Body of pancreas (tissue), 4 donors: ENCODE measurements around the gene RNF166.

Experiments
- POLR2A ChIP-seq, 3 donors: fragments of 450-650 bp; IDR thresholded peaks; one replicate each; pipeline ENCODE4 v1.6.1; 2016; ENCODE audit warnings: antibody characterized with exemption in 3 of 3, mild to moderate bottlenecking in 2 of 3
- TF ChIP-seq, protein P1 (sequence below), 7 experiments: fragments of 450-650 bp in 4 of 7; fragments of 200-600 bp in 3 of 7; sonication (generic) in 3 of 7; IDR thresholded peaks; one replicate each; pipeline ENCODE4 v1.5.1; 2016 to 2019; ENCODE audit warnings: antibody characterized with exemption in 7 of 7

DNA sequence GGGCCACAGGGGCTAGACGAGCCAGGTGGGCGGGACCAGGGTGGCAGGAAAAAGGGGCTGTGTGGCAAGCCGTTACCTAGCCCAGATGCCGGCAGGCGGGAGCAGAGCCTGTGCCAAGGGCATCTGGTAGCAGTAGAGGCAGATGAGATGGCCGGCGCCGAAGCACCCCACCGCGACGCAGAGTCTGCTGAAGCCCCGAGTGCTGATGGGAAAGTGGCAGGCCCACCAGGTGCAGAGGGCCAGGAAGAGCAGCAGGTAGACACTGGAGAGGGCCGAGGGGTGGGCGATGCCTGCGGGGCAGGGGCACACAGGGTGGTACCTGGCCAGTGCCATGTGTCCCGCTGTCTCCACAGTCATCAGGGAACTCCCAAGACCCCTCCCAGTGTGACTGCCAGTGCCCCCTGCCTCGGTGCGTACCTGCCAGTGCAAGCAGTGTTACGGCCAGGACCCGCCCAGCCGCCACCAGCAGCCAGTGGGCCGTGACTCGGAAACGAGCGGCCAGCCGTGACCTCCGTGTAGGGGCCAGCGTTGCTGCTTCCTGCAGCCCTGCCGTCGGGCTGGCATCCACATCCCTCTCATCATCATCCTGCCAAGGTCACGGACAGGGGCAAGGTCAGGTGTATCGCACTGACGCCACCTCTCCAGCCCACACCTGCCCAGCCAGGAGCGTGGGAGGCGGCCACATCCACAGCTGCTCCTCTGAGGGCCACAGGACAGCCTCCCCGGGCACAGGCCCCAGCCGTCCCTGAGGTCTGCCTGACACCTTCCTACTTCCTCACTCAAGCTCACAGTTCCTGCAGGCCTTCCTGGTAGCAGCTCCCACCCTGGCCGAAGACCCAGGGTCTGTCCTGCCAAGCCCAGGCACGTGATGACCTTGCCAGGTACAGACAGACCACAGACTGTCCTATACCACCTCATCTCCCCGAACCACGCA, 32.2 kb upstream of the RNF166 start:
- TF ChIP-seq, protein P1, sequence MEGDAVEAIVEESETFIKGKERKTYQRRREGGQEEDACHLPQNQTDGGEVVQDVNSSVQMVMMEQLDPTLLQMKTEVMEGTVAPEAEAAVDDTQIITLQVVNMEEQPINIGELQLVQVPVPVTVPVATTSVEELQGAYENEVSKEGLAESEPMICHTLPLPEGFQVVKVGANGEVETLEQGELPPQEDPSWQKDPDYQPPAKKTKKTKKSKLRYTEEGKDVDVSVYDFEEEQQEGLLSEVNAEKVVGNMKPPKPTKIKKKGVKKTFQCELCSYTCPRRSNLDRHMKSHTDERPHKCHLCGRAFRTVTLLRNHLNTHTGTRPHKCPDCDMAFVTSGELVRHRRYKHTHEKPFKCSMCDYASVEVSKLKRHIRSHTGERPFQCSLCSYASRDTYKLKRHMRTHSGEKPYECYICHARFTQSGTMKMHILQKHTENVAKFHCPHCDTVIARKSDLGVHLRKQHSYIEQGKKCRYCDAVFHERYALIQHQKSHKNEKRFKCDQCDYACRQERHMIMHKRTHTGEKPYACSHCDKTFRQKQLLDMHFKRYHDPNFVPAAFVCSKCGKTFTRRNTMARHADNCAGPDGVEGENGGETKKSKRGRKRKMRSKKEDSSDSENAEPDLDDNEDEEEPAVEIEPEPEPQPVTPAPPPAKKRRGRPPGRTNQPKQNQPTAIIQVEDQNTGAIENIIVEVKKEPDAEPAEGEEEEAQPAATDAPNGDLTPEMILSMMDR (IDR thresholded peaks at IDR 0.05): no peak
- TF ChIP-seq POLR2A (IDR thresholded peaks at IDR 0.05): no peak
